ENCODE data around the gene NKX2-4. TPM values are rescaled to one million over a fixed set of nuclear protein-coding genes. Genes with fewer than 3 reads are reported as not detected.

Gene NKX2-4
- polyA plus RNA-seq, 1 donor, result not detected

DNA sequence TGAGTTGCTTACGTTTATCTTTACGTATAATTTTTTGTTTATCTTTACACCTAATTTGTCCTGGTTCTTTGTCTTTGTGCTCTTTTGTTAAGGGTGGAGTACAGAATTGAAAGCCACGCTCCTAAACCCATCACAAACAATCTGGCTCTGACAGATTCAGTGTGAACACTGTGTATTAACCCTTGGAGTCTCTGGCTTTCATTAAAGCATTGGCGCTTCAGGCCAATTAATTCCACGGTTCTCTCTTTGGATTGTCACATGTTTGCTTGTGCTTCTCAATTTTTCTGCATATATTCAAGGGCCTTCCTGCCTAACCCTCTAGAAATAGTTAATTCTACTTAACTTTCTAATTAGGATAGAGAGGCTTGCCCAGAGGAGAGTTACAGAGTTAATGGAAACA is 38.6 kb downstream of the NKX2-4 start:
- no peak for DNase-seq

DNA sequence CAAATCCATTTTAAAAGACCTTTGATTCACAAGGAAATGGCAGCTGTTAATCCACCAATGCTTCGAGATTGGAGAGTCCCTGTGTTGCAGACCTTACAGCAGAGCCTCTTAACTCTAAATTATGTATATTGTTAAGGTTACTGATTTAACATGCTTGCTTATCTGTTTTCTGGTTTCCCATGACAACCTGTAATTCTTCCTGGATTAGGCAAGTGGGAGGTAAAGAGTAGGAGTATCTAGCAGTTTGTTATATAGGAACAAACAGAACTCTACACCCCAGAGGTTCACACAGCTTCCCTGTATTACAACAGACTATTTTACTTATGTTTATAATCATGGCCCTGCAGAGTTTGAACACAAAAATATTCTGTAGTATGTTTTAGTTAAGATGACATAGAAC is 39.5 kb downstream of the NKX2-4 start:
- no peak for DNase-seq

DNA sequence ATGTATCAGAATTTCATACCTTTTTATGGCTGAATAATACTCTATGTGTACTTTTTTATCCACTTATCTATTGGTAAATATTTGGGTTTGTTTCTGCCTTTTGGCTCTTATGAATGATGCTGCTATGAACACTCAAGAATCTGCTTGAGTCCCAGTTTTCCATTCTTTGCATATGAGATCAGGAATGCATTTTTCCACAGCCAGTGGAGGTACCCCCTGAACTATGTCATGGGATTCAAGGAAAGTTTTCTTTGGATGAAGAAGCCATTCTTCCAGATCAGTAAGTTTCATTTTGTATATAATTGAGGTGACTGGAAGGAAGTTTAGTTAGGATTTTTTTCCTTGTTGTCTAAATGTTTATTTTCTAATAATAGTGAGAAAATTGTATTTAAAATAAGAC is 40.9 kb downstream of the NKX2-4 start:
- DNase-seq, result no peak

DNA sequence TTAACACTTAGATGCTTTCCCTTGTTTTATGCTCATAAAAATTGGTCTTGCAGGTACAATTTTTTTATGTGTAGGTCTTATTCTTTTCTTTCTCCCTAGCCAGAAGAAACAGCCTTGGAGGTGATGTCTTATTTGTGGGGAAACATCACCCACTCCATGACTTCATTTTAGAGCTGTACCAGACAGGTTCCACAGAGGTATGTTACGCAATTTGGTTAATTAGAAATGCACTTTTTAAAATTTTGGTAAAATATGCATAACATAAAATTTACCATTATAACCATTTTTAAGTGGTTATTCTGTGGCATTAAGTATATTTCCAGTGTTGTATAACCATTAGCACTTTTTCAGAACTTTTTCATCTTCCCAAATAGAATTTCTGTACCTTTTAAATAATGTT is 41.3 kb downstream of the NKX2-4 start:
- no peak for DNase-seq

DNA sequence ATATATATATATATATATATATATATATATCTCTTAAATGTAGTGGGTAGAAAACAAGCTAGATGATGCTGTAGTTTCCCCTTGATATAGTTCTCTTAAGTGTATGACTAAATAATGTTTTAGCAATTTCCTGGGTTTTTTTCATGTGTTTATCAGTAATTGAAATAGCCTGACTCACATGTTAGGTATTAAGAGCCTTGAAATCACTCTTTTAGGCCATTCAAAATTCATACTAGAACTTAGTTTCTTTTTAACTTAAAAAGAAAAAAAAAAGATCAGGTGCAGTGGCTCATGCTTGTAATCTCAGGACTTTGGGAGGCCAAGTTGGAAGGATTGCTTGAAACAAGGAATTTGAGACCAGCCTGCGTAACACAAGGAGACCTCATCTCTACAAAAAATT is 44.1 kb downstream of the NKX2-4 start:
- no peak for DNase-seq

DNA sequence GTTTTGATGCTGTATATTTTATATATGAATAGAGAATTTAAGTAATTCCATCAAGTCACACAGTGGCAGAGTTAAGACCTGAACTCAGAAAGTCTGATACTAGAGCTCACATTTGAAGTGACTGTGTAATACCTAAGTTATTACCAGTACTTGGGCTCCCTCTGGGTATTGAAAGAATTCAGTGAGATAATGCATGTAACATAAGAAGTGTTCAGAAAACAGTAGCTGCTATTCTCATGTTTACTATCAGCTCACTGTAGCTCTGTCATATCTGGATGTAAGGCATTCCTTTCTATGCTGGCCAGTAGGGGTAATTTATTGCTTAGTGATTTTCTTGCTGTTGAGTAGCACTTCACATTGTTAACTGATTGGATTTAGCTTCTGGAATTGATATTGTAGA is 44.6 kb downstream of the NKX2-4 start:
- DNase-seq, result no peak

Other genes starting within 250 kb of the NKX2-4 start
- gene XRN2, start 94.2 kb downstream of the NKX2-4 start, polyA plus RNA-seq (ENCODE audit: insufficient read length), result 44.0 TPM
- not detected for gene NKX2-2, start 116.5 kb upstream of the NKX2-4 start, polyA plus RNA-seq (ENCODE audit: insufficient read length)

Data from hindlimb muscle (tissue), 1 donor.